SKM-1 (cell line): ENCODE measurements around the gene OBSCN.

Source experiments
- DNase-seq: peaks from one replicate; lab custom pipeline; 2025; ENCODE audit not compliant: unreplicated experiment; lab: John Stamatoyannopoulos, UW

The OBSCN gene

DNA sequence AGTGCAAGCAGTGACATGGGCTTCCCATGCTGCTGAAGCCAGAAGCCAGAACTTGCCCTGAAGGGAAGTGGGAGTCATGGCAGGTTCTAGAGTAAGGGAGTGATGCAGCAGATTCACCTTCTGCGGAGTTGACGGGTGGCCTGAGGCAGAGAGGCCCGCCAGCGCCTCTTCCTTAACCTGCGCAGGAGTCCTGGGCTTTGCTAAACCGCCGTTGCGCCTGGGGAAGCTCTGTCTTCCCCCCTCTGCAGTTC is 67.3 kb downstream of the OBSCN start:
- DNase-seq = no peak

DNA sequence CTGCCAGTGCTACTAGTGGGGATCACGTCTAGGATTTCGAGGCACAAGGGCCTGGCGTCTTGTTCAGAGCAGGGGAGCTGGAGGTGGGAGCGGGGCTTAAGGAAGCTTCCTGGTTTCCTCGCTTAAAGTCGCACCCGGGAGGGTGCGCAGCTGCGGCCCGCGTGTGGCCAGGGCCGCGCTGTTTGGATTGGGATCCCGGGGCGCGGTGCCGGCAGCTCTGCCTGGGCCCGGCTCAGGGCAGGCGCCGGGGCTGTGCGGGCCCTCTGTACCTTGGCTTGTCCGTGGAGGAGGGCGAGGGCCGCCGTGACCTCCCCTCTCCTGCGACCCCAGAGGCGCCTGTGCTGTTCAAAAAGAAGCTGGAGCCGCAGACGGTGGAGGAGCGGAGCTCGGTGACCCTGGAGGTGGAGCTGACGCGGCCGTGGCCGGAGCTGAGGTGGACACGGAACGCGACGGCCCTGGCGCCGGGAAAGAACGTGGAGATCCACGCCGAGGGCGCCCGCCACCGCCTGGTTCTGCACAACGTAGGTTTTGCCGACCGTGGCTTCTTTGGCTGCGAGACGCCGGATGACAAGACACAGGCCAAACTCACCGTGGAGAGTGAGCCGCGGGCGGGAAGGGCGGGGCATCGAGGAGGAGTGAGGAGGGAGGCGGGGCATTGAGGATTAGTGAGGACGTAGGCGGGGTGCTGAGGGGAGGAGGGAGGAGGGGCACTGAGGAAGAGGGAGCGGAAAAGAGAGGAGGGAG is 67.8 kb downstream of the OBSCN start:
- DNase-seq = no peak

DNA sequence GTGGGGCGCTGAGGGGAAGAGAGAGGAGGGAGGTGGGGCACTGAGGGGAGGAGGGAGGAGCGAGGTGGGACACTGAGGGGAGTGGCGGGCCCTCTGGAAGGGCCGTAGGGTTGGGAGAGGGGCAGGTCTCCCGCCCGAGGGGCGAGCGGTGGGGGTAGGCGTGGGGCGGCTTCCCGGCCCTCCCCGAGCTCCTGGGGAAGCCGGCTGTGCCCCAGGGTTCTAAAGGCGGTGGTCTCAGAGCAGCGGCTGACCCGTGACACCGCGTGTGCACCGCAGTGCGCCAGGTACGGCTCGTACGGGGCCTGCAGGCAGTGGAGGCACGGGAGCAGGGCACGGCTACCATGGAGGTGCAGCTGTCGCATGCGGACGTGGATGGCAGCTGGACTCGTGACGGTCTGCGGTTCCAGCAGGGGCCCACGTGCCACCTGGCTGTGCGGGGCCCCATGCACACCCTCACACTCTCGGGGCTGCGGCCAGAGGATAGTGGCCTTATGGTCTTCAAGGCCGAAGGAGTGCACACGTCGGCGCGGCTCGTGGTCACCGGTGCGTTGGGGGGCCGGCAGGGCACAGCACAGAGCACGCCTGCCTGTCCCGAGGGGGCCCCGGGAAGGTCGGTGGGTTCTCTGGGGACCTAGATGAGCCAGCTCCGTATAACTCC is 68.5 kb downstream of the OBSCN start:
- DNase-seq = no peak

DNA sequence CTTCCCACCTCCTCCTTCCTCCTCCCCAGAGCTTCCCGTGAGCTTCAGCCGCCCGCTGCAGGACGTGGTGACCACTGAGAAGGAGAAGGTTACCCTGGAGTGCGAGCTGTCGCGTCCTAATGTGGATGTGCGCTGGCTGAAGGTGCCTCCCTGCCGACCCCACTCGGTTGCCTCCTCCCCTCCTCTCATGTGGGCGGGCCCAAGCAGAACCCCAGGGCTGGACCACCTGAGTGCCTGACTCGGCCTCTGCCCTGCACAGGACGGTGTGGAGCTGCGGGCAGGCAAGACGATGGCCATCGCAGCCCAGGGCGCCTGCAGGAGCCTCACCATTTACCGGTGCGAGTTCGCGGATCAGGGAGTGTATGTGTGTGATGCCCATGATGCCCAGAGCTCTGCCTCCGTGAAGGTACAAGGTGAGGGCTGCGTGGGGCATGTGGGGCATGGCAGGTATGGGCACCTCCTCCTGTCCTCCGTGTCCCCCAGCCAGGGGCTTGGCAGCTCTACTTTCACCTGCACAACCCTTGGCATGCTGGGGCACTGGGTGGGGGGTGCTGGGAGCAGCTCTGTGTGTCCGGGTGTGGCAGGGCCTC is 69.2 kb downstream of the OBSCN start:
- DNase-seq = no peak

DNA sequence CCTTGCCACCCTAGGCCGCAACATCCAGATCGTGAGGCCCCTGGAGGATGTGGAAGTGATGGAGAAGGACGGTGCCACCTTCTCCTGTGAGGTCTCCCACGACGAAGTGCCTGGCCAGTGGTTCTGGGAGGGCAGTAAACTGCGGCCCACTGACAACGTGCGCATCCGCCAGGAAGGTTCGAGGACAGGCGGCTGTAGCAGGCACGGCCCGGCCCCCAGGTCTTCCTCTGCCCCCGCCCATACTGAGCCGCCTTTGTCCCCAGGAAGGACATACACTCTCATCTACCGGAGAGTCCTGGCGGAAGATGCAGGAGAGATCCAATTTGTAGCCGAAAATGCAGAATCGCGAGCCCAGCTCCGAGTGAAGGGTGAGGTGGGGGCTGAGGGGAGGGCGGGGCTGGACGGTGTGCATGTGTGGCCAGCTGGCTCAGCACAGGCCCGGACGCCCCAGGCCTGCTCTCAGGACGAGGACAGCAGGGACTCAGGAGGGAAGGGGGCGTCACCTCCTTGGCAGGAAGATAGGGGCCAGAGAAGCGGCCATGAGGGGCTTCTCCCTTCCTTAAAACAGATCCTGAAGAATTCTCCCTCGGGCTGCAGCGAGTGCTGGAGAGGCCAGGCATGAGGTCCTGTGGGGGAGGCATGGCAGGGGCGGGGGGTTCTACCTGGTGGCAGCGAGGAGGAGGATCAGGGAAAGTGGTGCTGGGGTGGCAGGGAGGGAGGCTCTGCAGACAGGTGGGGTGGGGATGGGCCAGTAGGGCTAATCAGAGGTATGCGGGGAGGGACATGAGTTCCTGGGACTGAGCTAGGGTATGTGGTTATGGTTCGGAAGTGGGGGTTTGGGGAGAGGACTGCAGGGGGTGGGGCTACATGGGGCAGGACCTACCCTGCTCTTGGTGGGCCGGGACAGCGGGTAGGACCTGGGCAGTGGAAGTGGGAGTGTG is 69.9 kb downstream of the OBSCN start:
- DNase-seq = no peak

DNA sequence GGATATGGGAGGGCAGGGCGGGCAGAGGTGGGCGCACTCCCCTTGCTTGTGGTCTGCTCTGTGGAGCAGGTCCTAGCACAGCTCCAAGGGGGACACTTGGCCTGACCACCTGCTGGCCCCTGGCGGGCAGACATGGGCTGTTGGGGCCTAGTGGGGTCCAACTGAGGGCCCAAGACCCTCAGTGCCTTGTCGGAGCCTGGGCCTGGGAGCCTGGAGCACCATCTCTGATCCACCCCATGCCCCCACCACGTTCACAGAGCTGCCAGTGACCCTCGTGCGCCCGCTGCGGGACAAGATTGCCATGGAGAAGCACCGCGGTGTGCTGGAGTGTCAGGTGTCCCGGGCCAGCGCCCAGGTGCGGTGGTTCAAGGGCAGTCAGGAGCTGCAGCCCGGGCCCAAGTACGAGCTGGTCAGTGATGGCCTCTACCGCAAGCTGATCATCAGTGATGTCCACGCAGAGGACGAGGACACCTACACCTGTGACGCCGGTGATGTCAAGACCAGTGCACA is 70.6 kb downstream of the OBSCN start:
- DNase-seq = no peak

DNA sequence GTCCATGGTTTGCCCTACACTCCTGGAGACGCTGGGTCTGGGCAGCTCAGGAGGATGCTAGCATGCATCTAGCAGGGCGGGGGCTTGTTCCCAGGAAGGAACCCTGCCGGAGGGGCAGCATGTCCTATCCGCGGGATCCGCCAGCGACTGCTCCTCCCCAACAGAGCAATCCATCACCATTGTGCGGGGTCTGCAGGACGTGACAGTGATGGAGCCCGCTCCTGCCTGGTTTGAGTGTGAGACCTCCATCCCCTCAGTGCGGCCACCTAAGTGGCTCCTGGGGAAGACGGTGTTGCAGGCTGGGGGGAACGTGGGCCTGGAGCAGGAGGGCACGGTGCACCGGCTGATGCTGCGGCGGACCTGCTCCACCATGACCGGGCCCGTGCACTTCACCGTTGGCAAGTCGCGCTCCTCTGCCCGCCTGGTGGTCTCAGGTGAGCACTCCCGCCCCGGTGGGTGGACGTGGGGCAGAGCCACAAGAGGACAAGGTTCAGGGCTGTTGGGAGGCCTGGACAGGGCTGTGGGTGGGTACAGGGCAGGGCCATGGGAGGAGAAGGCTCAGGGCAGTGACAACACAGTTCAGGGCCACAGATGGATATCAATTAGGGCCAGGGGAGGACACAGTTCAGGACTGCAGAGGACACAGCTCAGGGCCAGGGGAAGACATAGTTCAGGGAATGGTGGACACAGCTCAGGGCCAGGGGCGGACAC is 71.3 kb downstream of the OBSCN start:
- no peak for DNase-seq

DNA sequence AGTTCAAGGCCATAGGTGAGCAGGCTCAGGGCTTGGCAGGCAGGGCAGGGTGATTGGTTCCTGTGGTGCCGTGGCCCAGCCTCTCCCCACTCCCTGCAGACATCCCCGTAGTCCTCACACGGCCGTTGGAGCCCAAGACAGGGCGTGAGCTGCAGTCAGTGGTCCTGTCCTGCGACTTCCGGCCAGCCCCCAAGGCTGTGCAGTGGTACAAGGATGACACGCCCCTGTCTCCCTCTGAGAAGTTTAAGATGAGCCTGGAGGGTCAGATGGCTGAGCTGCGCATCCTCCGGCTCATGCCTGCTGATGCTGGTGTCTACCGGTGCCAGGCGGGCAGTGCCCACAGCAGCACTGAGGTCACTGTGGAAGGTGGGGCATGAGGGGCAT is 71.9 kb downstream of the OBSCN start:
- no peak for DNase-seq

DNA sequence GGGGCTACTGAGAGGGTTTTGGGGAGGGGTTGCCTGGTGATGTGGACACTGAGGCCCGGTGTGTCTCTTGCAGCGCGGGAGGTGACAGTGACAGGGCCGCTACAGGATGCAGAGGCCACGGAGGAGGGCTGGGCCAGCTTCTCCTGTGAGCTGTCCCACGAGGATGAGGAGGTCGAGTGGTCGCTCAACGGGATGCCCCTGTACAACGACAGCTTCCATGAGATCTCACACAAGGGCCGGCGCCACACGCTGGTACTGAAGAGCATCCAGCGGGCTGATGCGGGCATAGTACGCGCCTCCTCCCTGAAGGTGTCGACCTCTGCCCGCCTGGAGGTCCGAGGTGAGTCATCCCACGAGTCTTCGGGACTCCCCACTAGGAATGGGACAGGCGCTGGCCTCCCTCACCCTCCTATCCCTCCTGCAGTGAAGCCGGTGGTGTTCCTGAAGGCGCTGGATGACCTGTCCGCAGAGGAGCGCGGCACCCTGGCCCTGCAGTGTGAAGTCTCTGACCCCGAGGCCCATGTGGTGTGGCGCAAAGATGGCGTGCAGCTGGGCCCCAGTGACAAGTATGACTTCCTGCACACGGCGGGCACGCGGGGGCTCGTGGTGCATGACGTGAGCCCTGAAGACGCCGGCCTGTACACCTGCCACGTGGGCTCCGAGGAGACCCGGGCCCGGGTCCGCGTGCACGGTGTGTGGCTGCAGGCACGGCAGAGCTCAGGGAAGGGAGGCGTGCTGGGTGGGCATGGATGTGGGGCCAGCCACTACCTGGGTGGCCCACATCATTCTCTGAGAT is 72.5 kb downstream of the OBSCN start:
- DNase-seq = no peak

DNA sequence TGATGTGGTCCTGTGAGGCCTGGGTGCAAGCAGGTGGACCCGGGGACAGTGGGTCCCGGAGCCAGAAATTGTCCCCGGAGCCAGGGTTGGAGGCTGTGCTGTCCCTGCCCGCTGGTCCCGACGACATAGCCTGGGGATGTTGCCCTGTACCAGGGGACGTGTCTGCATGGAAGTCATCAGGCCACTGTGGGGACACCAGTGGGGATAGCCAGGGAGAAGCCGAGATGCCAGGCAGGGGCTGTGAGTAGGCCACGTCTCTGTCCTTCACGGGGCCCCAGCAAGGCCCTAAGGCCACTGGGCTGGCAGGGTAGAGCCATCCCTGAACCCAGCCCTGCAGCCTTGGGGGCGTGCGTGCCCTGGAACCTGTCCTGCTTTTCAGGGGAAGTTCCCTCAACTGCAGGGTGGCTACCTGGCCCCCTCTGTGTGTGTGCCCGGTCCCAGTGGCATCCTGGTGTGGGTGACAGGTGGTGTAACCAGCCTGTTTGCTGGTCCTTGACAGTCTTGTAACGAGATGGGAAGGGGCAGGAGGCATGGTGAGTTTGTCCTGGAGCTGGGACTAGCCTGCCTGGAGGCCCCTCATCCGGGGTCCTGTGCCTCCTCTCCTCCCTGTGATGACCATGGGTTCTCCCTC is 73.2 kb downstream of the OBSCN start:
- no peak for DNase-seq

DNA sequence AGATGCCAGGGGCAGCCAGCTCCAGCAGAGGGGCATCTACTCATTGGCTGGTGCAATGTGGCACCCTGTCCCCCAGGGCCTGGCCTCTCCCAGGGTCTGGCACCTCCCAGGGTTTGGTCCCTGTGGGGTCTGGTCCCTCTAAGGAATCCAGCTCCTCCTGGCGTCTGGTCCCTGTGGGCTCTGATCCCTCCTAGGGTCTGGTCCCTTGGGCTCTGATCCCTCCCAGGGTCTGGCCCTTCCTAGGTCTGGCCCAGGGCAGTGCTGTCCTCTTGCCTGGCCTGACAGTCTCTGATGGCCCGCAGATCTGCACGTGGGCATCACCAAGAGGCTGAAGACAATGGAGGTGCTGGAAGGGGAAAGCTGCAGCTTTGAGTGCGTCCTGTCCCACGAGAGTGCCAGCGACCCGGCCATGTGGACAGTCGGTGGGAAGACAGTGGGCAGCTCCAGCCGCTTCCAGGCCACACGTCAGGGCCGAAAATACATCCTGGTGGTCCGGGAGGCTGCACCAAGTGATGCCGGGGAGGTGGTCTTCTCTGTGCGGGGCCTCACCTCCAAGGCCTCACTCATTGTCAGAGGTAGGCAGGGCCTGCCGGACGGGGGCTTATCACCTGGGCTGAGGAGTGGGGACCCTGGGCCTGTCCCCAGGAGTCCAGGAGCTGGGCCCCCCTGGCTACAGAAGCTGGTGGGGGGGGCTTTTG is 73.9 kb downstream of the OBSCN start:
- no peak for DNase-seq

DNA sequence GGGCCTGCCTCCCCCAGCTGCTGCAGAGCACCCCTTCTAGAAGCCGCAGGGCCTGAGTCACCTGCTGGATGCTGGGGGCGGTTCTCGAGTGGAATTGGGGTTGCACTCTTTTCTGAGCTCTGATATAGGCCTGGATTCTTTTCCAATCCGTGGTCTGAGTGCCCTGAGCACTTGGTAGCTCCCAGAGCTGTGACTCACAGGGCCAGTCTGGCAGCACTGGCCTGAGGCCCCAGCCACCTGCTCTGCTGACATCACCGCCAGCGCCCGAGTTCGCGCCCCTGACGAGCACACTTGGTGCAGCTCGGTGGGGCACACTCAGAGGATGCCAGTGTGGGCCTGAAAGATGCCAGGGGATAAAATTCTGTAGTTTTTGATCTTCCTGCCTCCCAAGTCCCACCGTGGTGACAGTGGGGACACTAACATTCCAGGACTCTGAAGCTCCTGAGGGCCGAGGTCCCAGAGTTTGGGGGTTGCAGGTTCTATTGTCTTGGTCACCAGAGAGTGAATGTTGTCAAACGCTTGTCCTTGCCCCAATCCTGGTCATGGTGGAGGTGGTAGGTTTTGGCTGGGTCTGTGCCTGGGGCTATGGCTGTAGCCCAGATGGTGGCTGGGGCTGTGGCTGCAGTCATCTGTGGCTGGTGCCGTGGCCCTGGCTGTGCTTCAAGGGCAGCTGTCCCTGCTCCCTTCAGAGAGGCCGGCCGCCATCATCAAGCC is 74.6 kb downstream of the OBSCN start:
- no peak for DNase-seq

DNA sequence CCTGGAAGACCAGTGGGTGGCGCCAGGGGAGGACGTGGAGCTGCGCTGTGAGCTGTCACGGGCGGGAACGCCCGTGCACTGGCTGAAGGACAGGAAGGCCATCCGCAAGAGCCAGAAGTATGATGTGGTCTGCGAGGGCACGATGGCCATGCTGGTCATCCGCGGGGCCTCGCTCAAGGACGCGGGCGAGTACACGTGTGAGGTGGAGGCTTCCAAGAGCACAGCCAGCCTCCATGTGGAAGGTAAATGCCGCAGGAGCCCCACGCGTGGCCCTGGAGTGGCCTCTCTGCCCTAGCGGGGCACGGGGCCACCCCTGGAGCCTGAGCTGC is 75.2 kb downstream of the OBSCN start:
- DNase-seq = no peak

DNA sequence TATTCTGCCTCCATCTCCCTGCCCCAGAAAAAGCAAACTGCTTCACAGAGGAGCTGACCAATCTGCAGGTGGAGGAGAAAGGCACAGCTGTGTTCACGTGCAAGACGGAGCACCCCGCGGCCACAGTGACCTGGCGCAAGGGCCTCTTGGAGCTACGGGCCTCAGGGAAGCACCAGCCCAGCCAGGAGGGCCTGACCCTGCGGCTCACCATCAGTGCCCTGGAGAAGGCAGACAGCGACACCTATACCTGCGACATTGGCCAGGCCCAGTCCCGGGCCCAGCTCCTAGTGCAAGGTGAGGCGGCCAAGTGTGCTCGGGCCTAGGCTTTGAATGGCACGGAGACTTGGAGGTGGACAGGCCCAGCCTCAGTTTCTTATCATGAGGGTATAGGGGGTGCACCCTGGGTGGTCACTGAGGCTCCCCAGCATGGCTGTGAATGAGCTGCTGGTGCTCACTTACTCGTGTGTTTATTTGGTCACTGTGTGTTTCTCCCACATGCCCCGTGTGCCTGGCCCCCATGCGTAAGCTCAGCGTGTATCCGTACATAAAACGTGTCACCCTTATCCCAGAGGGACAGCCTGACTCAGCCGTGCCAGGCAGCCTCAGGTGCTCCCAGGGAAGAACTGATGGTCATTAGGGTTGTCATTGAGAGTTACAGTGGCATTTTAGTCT is 75.8 kb downstream of the OBSCN start:
- DNase-seq = no peak

DNA sequence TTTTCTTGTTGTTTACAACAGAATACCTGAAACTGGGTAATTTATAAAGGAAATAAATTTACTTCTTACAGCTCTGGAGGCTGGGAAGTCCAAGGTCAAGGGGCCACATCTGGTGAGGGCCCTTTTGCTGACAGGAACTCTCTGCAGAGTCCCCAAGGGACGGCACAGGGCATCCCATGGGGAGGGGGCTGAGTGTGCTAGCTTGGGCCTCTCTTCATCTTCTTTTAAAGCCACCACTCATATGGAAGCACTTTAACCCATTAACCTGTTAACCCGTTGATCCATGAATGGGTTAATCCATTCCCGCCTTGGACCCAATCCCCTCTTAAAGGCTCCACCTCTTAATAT is 76.3 kb downstream of the OBSCN start:
- no peak for DNase-seq

DNA sequence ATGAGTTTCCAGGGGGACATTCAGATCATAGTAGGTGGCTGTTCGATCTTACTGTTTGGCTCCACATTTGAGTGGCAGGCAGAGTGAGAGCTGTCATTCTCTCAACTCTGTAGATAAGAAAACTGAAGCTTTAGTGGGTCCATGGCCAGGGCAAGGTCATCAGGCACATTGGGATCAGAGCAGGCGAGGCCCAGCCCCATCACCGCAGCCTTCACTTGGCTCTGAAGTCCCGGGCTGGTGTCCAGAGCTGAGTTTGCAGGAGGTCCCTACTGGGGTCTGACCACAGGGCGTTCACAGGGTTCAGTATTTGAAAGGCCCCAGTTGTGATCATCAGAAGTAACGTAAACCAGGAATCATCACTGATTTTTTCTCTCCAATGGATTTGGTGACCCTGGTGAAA is 76.7 kb downstream of the OBSCN start:
- no peak for DNase-seq

DNA sequence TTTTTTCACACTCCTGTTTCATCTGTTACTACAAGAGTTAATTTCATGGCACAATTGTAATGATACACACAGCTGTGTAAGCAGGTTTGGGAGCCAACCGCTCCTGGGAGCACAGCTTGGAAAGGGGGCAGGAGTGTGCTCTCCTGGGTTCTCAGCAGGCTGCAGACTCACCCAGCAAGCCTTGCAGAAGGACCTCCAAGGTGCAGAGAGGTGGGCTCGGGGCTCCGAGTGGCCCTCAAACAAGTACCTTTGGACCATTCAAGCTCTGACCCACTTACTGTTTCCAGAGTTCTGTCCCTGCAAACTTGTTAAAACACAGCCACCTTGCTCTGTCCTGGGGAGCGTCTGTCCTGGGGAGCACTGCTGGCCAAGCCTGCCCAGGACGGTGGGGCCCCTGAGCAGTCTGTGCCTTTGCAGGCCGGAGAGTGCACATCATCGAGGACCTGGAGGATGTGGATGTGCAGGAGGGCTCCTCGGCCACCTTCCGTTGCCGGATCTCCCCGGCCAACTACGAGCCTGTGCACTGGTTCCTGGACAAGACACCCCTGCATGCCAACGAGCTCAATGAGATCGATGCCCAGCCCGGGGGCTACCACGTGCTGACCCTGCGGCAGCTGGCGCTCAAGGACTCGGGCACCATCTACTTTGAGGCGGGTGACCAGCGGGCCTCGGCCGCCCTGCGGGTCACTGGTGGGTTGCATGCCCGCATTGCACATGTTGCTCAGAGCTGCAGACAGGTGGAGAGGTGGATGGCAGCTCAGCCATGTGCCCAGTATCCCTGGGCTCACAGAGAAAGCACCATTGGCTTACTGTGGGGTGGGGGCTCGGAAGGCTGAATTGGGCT is 78.0 kb downstream of the OBSCN start:
- no peak for DNase-seq
